ENCODE data around the gene MUCL1.

MUCL1 gene, protein sequence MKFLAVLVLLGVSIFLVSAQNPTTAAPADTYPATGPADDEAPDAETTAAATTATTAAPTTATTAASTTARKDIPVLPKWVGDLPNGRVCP

DNA sequence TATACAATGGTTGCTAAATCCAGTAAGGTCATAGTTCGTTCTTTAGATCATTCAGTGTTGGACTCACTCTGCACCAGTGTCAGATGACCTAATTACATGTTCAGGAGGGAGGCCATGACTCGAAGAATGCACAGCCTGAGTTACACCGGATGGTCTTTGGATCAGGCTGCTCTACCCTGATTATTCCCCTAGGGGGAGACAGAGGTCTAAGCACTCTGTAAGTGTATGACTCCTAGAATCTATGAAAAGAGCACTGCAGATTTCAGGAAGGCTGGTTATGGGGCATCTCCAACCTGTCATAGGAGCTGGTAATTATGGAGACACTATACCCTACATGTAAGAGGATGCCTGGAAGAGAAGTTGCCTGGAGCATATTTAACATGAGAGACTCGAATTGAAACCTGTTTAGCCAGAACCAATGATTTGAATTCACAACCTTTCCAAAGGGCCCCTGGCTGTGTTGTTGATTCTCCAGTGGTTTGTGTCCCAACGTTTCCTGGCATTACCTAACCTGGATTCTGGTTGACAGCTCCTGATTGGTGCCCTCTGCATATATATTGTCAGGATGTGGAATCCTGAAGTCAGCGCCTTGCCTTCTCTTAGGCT, at the start of gene MUCL1:
Gene MUCL1, plus strand, starts transcription at position 584 of the 606 bp plus-strand sequence. CDS start 67 bp downstream, outside the sequence.
- TF ChIP-seq, protein P1, sequence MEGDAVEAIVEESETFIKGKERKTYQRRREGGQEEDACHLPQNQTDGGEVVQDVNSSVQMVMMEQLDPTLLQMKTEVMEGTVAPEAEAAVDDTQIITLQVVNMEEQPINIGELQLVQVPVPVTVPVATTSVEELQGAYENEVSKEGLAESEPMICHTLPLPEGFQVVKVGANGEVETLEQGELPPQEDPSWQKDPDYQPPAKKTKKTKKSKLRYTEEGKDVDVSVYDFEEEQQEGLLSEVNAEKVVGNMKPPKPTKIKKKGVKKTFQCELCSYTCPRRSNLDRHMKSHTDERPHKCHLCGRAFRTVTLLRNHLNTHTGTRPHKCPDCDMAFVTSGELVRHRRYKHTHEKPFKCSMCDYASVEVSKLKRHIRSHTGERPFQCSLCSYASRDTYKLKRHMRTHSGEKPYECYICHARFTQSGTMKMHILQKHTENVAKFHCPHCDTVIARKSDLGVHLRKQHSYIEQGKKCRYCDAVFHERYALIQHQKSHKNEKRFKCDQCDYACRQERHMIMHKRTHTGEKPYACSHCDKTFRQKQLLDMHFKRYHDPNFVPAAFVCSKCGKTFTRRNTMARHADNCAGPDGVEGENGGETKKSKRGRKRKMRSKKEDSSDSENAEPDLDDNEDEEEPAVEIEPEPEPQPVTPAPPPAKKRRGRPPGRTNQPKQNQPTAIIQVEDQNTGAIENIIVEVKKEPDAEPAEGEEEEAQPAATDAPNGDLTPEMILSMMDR (IDR thresholded peaks at IDR 0.05; ENCODE audit: insufficient read depth, missing control alignments), result peak; percentile 81
- no peak for FAIRE-seq

DNA sequence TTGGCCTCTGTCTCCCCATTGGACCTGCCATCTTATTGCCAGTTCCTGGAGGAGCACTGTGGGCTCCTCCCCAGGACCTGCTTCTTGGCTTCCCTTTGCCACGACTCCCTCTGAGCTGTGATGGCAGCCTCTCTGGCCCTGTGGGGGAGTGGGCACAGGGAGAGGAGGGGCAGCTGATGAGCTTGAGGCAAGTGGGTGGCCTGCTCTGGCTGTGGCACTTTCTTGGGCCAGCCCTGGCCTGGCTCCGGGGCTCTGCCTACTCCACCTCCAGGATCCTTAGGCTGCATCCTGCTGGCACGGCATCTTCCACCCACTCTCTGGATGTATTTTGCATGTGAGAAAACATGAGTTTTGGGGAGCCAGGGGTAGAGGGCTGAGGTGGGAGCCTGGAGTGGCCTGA, 32.6 kb upstream of the MUCL1 start:
- no peak for FAIRE-seq

More for the DNA sequence above, at the start of gene MUCL1:
- DNase-seq (ENCODE audit: insufficient read length, low spot score), result no peak

DNA sequence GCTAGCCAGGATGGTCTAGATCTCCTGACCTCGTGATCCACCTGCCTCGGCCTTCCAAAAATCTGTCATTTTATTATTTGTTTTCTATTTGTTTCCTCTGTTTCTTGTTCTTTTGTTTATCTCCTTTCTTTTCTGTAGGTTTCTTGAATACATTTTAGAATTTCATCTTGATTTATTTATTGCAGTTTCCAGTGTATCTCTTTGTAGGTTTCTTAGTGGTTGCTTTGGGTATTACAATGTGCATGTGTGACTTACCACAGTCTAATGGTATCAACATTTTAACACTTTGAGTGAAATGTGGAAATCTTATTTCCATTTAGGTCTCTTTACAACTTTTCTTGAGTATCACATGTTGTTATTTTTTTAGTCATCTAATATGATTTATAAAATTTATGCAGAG, 29.9 kb upstream of the MUCL1 start:
- FAIRE-seq (no peak), DNase-seq (ENCODE audit: insufficient read length, low spot score) (no peak)
- TF ChIP-seq, protein P1 (IDR thresholded peaks at IDR 0.05; ENCODE audit: insufficient read depth, missing control alignments), result no peak

More for the DNA sequence above, 32.6 kb upstream of the MUCL1 start:
- no peak for DNase-seq (ENCODE audit: insufficient read length, low spot score)
- TF ChIP-seq, protein P1 (IDR thresholded peaks at IDR 0.05; ENCODE audit: insufficient read depth, missing control alignments), result no peak

DNA sequence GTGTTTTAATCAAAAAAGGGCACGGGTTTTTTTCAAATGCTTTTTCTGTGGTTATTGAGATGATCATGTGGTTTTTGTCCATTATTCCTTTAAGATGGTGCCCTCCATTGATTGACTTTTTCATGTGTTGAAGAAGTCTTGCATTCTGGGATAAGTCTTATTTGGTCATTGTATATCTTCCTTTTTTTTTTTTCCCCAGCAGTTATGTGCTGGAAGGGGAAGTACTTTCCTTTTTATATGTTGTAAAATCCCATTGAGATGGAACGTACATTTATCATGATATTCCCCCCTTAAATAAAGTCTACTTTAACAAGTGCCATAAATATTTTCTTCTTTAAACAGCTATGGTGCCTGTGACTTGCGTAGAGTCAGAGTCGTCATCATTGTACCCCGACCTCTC, 24.8 kb upstream of the MUCL1 start:
- FAIRE-seq (no peak), DNase-seq (ENCODE audit: insufficient read length, low spot score) (no peak)
- TF ChIP-seq, protein P1 (IDR thresholded peaks at IDR 0.05; ENCODE audit: insufficient read depth, missing control alignments), result no peak

DNA sequence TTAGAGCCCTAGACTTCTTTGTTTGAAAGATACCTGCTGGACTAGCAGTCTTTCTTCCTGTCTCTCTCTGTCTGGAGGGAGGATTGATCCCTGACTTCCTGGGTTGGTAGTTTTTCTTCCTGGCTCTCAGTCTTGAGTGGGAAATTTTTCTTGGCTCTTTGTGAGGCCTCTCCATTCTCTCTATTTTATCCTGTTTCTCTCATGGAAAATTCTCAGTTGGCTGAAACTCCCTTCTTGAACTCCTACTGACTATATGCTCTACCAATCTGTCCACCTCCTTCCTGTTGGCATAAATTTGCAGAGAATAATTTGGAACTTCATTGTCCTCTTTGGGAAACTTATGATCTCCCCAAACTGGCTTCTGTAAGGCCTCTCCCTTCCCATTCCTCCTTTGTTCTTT, 24.1 kb upstream of the MUCL1 start:
- TF ChIP-seq, protein P1 (IDR thresholded peaks at IDR 0.05; ENCODE audit: insufficient read depth, missing control alignments), result no peak
- FAIRE-seq (no peak), DNase-seq (ENCODE audit: insufficient read length, low spot score) (no peak)

DNA sequence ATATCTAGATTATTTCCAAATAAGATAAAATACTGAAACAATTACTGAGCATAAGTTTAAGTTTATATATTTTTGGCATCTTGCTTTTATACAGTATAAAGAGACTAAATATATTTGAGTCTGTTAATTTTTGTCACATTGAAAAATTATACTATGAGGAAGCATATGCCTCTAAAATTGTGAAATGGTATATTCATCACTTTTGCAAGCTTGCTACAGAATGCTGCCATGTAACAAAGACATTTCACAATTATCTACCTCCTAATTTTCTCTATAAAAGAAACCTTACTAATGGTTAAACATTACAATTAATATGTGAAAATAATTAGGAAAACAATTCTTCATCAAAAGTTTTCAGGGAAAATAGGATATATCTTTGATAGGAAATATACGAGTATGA, 22.7 kb upstream of the MUCL1 start:
- no peak for DNase-seq (ENCODE audit: insufficient read length, low spot score)
- TF ChIP-seq, protein P1 (IDR thresholded peaks at IDR 0.05; ENCODE audit: insufficient read depth, missing control alignments), result no peak
- FAIRE-seq, result no peak

DNA sequence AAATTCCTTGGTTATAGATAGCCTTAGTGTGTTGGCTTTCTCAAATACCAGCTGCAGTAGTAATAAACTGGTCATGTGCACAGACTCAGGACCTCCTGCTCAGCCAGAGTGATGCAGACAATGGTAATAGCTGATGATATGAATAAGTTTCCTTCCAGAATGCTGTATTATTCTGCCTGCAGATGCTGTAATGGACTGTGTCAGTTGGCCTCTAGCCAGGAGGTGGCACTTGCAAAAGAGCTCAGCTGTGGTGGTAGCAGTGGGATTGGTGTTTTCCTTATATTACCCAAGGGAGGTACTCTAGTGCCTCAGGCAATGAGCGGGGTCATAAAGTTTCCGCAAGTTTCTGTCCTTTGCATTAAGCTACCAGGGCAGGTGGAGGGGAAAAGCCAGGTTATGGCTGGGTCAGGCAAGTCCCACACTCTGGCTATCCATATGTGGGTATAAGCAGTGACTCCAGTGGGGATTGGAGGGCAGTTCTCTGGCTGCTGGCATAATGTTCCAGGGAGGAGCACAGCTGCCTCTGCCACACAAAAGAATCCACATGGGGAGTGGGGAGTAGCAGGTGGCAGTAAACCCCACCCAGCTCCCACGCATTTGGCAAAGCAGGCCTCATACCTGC, 14.0 kb upstream of the MUCL1 start:
- TF ChIP-seq, protein P1 (IDR thresholded peaks at IDR 0.05; ENCODE audit: insufficient read depth, missing control alignments), result no peak
- FAIRE-seq (no peak), DNase-seq (ENCODE audit: insufficient read length, low spot score) (no peak)

Data from D721Med (cell line).